ENCODE results near the gene FBXW11. TPM values are rescaled to one million over a fixed set of nuclear protein-coding genes. Genes with fewer than 3 reads are reported as not detected.
"Not testable (repeated sequence)": the region's sequence is repeated elsewhere in the genome, so short reads cannot be mapped to it uniquely, and the experiment has no call there.

FBXW11 gene
- total and polyA plus RNA-seq, 8 donors = 6.0 to 43.8 (median 25.0) TPM

- Histone ChIP-seq H3K4me1 (peaks cover 0 to 9% (median 7%) of the 10 kb centered on the region in 3 donors), H3K36me3 (peaks cover 0 to 9% (median 0%) of the 10 kb centered on the region in 3 donors), H3K27ac (no peak overlapping the region), H3K27me3 (no peaks in the 10 kb centered on the region), H3K9me3 (no peaks in the 10 kb centered on the region), H3K4me3 (no peak overlapping the region)
- ATAC-seq = no peak
- WGBS, 2 donors = 88 to 92% methylated on average over 3 of the region's 3 CpGs
- no peak for TF ChIP-seq CTCF (IDR thresholded peaks at IDR 0.05)
- intact Hi-C loops (cut with DNase I) = no loop called here
- no peak for DNase-seq
- FAIRE-seq = no peak
Observed at GRCh38 chr5:171888051-171888481, 118.4 kb downstream of the FBXW11 start.

- ATAC-seq, FAIRE-seq: not testable (repeated sequence)
Observed at GRCh38 chr5:171886037-171886436, 120.4 kb downstream of the FBXW11 start.

GRCh38 chr5:171882118-171882517 is 124.3 kb downstream of the FBXW11 start:
- ATAC-seq = no peak
- 95% methylated on average over 4 of the region's 4 CpGs for WGBS, 2 donors
- intact Hi-C loops (cut with DNase I) = no loop called here

More at GRCh38 chr5:171886037-171886436, 120.4 kb downstream of the FBXW11 start:
- intact Hi-C loops (cut with DNase I); DNase-seq; H3K27ac ChIP-seq; H3K4me1 ChIP-seq; H3K27me3 ChIP-seq; H3K4me3 ChIP-seq; H3K9me3 ChIP-seq; H3K36me3 ChIP-seq: not testable (repeated sequence)
- WGBS, 2 donors = no CpG with 5 or more reads among the region's 2 CpGs

GRCh38 chr5:171874234-171874633 is 132.2 kb downstream of the FBXW11 start:
- WGBS, 2 donors = 87 to 91% methylated on average over 2 of the region's 2 CpGs
- Histone ChIP-seq H3K4me1 (no peaks in the 10 kb centered on the region), H3K36me3 (peaks cover 8 to 55% (median 27%) of the 10 kb centered on the region in 3 donors), H3K27me3 (no peaks in the 10 kb centered on the region), H3K4me3 (no peak overlapping the region), H3K9me3 (no peaks in the 10 kb centered on the region), H3K27ac (no peak overlapping the region)
- peak in 1 of 4 donors; percentile 60 for ATAC-seq
- DNase-seq = no peak
- TF ChIP-seq CTCF (IDR thresholded peaks at IDR 0.05) = no peak
- FAIRE-seq = no peak
- intact Hi-C loops (cut with DNase I) = no loop called here

More at GRCh38 chr5:171882118-171882517, 124.3 kb downstream of the FBXW11 start:
- no peak for DNase-seq
- no peaks in the 10 kb centered on the region for H3K27me3 ChIP-seq
- FAIRE-seq = no peak
- H3K36me3 ChIP-seq = peaks cover 2 to 21% (median 6%) of the 10 kb centered on the region in 3 donors
- H3K4me1 ChIP-seq = no peaks in the 10 kb centered on the region
- no peak overlapping the region for H3K27ac ChIP-seq
- H3K9me3 ChIP-seq = no peaks in the 10 kb centered on the region
- TF ChIP-seq CTCF (IDR thresholded peaks at IDR 0.05) = no peak
- no peak overlapping the region for H3K4me3 ChIP-seq

GRCh38 chr5:171872666-171873065 is 133.8 kb downstream of the FBXW11 start:
- no peaks in the 10 kb centered on the region for H3K9me3 ChIP-seq
- H3K36me3 ChIP-seq = peaks cover 8 to 67% (median 33%) of the 10 kb centered on the region in 3 donors
- H3K4me3 ChIP-seq = no peak overlapping the region
- H3K27ac ChIP-seq = no peak overlapping the region
- 92 to 96% methylated on average over 5 of the region's 5 CpGs for WGBS, 2 donors
- no peak for DNase-seq
- H3K4me1 ChIP-seq = no peaks in the 10 kb centered on the region
- no peak for TF ChIP-seq CTCF (IDR thresholded peaks at IDR 0.05)
- intact Hi-C loops (cut with DNase I) = no loop called here
- no peaks in the 10 kb centered on the region for H3K27me3 ChIP-seq
- FAIRE-seq = no peak
- ATAC-seq = no peak
